Measurements from ENCODE around the gene PTPMT1.
A peak's percentile ranks its signal among the peaks of the same experiment; 100 is the strongest.
"Not testable (repeated sequence)": the region's sequence is repeated elsewhere in the genome, so short reads cannot be mapped to it uniquely, and the experiment has no call there.

The PTPMT1 gene, protein sequence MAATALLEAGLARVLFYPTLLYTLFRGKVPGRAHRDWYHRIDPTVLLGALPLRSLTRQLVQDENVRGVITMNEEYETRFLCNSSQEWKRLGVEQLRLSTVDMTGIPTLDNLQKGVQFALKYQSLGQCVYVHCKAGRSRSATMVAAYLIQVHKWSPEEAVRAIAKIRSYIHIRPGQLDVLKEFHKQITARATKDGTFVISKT

DNA sequence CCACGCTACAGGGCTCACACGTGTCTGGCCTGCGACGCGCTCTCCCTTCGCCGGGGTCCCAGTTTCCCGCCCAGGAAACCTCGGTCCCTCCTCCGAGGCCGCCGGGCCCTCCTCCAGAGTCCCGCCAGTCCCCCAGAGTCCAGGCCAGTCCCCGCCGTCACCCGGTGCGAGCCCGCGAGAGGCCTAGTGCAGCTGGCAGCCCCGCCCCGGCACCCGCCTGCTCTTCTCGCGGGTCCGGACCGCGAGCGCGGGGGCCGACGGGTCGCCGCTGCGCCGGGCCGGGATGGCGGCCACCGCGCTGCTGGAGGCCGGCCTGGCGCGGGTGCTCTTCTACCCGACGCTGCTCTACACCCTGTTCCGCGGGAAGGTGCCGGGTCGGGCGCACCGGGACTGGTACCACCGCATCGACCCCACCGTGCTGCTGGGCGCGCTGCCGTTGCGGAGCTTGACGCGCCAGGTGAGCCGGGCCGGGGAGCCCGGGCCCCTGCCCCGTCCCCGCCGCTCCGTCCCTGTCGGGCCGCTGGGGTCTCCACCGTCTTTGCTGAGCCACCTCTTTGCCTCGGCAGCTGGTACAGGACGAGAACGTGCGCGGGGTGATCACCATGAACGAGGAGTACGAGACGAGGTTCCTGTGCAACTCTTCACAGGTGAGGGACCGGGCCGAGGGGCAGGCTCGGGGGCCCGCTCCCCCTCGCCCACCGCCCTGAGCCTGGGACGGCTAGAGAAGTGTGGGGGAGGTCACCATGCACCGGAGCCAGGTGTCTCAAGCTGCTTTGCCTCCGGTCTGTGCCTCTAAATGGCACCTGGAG, at the start of gene PTPMT1:
Gene PTPMT1 (plus strand): TSS at position 260 of the 809 bp plus-strand sequence. CDS start 24 bp downstream, at position 284.
- in situ Hi-C loops (cut with HindIII; ENCODE audit: low pct_ligation_motif_present, low pct_unique_long_range_greater_than_20kb, low sequenced_read_pairs): no loop called here
- DNase-seq: peak; percentile 75

DNA sequence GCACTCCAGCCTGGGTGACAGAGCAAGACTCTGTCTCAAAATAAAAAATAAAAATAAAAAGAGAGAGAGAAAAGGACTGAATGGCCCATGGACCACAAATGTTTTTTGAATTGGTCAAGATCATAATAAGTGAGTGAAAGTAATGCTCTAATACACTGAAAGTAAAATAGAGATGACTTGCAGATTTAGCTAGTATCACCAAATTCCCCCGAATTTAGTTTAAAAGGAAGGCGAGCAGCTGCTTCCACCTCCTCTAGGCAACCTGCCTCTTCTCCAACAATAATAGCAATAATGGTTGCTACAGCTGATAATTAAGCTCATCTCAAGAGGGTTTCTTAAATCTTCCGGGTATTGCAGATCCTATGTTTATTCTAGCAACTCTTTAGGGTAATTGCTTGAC, 49.2 kb upstream of the PTPMT1 start:
- in situ Hi-C loops (cut with HindIII; ENCODE audit: low pct_ligation_motif_present, low pct_unique_long_range_greater_than_20kb, low sequenced_read_pairs): no loop called here
- no peak for DNase-seq

DNA sequence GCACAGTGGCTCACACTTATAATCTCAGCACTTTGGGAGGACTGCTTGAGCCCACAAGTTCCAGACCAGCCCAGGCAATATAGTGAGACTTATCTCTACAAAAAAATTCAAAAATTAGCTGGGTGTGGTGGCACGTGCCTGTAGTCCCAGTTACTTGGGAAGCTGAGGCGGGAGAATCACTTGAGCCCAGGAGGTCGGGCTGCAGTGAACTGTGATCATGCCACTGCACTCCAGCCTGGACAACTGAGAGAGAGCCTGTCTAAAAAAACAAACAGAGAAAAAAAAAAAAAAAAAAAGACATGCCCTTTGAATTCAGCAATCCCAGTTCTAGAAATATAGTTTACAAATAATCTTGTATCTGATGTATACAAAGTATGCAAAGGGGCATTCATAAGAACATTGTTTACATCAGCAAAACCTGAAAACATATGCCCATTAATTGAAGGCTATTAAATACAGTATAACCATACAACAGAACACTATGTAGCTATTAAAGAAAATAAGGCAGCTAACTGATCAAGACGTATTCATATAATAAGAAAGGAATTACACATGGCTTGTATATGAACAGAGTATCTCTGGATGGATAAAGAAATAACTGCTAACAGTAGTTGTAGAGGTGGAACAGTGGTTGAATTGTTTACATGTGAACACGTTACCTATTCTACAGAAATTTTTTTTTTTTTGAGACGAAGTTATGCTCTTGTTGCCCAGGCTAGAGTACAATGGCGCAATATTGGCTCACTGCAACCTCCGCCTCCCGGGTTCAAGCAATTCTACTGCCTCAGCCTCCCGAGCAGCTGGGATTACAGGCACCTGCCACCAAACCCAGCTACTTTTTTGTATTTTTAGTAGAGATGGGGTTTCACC, 48.2 kb upstream of the PTPMT1 start:
- no peak for DNase-seq
- in situ Hi-C loops (cut with HindIII; ENCODE audit: low pct_ligation_motif_present, low pct_unique_long_range_greater_than_20kb, low sequenced_read_pairs): no loop called here

DNA sequence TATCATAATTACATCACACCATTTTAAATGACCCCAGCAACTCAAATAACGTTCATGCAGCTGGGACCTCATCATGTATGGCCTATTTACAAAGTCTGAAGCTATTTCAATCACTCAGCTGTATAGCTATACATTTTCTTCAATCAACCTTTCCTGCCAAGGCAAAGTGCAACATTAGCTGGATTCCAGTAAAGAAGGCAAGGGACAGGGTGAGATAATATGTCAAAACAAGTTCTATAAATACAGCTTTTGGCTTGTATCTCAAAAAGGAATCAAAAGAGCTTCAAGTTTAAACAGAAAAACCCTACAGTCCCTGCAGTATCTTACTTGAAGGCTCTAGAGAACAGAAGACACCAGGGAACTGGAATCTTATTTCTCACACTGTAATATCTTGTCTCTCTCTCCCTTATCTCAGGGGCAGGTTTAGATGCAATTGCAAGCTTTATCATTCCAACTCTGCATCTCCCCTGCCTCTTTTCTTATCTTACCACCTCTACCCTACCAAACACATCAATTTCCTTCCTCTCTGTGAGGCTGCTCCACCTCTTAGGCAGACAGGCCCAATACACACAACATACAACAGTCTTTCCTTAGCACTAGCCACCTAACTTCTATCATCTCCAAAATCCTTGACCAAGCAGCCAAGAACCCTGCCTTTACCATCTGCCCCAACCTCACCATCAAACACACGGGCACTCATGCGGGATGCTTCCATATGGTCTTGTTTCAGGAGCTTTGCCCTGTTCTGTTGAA, 47.0 kb upstream of the PTPMT1 start:
- DNase-seq: no peak
- in situ Hi-C loops (cut with HindIII; ENCODE audit: low pct_ligation_motif_present, low pct_unique_long_range_greater_than_20kb, low sequenced_read_pairs): no loop called here

DNA sequence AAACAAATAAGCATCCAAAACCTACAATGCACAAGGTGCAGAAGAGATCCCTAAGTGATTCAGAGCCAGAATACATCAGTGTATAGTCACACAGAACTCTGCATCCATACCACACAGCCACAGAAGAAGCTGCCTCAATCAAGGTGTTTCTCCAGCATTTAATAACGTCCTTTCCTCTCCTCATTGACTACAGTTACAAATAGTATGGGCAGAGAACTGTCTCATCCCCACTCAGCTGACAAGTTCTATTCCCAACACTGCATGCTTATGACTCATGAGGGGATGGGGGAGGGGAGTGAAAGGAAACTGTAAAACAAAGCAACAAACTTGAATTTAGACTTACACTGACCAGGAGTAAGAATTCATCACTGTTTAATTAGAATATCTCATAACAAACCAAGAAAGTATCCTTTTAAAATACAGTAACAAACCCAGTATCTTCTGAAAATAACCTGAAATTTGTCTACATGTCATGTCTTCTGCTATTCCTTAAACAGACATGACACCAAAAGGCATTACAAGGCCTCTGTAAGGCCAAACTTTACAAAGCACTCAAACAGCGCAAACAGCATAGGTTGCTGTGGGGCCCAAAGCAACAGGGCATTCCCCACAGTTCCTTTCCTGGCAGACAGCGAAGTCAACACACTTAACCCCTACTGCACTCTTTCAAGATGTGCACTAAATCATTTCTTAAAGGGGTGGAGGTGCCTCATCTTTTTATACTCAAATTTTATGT, 41.7 kb upstream of the PTPMT1 start:
- DNase-seq: peak; percentile 61
- in situ Hi-C loops (cut with HindIII; ENCODE audit: low pct_ligation_motif_present, low pct_unique_long_range_greater_than_20kb, low sequenced_read_pairs): no loop called here

DNA sequence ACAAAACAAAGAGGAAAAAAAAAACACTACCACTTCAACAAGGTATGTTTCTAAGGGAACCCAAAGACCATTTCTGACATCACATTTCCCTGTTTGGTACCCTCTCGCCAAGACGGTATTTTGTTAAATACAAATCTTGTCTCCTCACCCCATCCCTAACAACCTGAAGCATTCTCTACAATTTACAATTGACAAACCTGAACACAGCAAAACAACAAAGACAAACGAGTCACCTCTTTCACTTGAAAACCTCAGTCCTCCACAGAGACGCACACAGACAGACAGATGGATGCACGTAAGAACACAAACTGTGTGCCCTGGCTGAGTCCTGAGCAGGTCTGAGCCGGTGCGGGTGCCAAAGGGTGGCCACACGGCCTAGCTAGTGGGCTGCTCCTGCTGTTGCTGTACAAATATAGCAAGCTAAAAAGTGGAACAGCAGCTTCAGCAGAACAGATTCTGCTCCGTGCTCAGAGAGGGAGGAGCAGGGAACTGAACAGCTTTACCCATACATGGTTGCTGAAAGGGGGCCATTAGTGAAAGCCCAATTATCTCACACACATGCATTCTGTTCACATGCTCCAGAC, 41.0 kb upstream of the PTPMT1 start:
- DNase-seq: no peak
- in situ Hi-C loops (cut with HindIII; ENCODE audit: low pct_ligation_motif_present, low pct_unique_long_range_greater_than_20kb, low sequenced_read_pairs): no loop called here

DNA sequence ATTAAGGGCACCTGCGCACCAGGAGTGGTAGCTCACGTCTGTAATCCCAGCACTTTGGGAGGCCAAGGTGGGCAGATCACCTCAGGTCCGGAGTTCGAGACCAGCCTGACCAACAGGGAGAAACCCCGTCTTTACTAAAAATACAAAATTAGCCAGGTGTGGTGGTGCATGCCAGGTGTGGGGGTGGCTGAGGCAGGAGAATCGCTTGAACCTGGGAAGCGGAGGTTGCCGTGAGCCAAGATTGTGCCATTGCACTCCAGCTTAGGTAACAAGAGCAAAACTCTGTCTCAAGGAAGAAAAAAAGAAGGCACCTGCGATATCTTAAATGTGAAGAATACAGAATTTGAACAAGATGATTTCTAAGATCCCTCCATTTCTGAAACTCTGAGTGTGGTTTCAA, 39.4 kb upstream of the PTPMT1 start:
- DNase-seq; in situ Hi-C loops (cut with HindIII; ENCODE audit: low pct_ligation_motif_present, low pct_unique_long_range_greater_than_20kb, low sequenced_read_pairs): not testable (repeated sequence)

DNA sequence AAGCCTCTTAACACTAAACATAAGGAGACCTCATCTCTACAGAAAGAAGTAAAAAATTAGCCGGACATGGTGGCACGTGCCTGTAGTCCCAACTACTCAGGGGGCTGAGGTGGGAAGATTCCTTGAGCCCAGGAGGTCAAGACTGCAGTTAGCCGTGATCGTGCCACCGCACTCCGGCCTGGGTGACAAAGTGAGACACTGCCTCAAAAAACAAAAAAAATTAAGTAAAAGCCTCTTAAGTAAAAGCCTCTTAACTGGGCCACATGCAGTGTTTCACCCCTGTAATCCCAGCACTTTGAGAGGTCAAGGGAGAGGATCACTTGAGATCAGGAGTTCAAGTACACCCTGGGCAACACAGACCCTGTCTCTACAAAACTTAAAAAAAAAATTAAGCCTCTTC, 38.2 kb upstream of the PTPMT1 start:
- DNase-seq: no peak
- in situ Hi-C loops (cut with HindIII; ENCODE audit: low pct_ligation_motif_present, low pct_unique_long_range_greater_than_20kb, low sequenced_read_pairs): no loop called here

DNA sequence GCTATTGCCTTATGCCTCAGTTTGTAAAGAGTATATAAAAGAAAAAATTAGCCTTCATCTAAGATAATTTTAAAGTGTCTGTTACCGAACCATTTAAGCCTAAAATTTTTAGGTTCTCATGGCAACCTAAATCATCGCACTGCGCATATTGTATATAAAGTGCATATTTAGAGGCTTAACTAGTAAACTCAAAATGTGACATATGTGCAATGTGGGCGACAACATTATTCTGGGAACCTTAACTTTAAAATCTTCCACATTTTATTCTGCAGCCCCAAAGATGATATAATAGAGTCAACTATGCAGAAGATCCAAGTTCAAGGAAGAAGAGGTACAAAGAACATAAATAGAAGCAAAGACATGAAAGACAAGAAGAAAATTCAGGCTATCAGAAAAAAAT, 35.4 kb upstream of the PTPMT1 start:
- in situ Hi-C loops (cut with HindIII; ENCODE audit: low pct_ligation_motif_present, low pct_unique_long_range_greater_than_20kb, low sequenced_read_pairs): no loop called here
- DNase-seq: no peak

DNA sequence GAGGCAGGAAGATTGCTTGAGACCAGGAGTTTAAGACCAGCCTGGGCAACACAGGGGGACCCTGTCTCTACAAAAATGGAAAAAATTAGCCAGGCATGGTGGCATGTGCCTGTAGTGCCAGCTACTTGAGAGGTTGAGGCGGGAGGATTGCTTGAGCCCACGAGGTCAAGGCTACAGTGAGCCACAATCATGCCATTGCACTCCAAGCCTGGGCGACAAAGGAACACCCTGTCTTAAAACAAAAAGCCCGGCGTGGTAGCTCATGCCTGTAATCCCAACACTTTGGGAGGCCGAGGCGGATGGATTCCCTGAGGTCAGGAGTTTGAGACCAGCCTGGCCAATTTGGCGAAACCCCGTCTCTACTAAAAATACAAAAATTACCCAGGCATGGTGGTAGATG, 34.7 kb upstream of the PTPMT1 start:
- in situ Hi-C loops (cut with HindIII; ENCODE audit: low pct_ligation_motif_present, low pct_unique_long_range_greater_than_20kb, low sequenced_read_pairs); DNase-seq: not testable (repeated sequence)

DNA sequence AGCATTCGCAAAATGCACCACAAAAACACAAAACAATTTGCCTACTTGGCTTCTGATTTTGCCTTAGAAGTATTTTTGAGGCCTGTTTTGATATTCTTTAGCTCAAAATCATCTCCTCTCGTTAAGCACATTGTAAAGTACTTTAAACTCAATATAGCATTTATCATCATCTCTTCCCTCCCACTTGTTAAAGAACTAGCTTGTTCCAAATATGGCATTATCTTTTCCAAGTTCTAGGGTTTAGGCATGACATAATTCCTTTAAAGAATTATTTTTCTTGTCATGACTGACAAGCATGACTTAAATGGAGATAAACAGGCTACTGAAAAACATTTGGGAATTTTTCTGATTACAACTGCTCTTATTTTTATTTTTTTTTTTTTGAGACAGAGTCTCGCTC, 33.7 kb upstream of the PTPMT1 start:
- DNase-seq: no peak
- in situ Hi-C loops (cut with HindIII; ENCODE audit: low pct_ligation_motif_present, low pct_unique_long_range_greater_than_20kb, low sequenced_read_pairs): no loop called here

DNA sequence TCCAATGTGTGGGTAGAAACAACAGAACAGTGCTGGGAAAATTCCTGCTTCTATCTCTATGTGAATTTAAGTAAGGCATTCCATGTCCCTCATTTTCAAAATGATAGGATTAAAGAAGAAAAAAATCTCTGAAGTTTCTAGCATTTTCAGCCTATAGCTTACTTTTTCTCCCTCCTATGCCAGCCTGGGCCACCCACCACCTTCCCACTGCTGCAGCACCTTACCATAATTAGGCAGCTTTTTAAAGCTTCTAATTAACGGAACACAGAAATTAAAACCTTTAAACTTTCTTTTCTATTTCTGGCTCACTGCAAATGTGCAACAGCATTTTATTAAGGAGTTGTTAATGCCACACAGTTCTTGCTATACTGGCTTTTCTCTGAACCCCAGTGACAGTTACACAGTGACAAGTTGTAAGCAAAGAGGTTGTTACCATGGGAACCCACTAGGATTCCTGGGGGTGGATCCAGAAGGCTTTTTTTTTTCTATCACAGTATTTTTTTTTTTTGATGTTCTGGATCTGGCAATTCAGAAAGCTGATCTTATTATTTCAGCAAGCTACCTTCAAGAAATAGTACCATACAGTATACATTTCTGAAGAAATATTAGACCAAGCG, 32.7 kb upstream of the PTPMT1 start:
- no peak for DNase-seq
- in situ Hi-C loops (cut with HindIII; ENCODE audit: low pct_ligation_motif_present, low pct_unique_long_range_greater_than_20kb, low sequenced_read_pairs): no loop called here

DNA sequence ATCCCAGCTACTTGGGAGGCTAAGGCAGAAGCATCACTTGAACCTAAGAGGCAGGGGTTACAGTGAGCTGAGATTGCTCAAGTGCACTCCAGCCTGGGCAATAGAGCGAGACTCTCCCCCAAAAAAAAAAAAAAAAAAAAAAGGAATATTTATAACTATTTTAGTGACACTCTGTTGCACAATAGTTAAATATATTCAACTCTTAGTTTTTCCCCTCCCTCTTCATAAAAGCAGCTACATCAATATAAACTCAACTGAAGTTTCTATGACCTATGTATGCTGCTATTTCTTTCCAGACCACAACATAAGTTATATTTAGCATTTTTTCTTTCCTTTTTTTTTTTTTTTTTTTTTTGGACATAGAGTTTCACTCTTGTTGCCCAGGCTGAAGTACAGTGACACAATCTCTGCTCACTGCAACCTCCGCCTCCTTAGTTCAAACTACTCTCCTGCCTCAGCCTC, 31.7 kb upstream of the PTPMT1 start:
- in situ Hi-C loops (cut with HindIII; ENCODE audit: low pct_ligation_motif_present, low pct_unique_long_range_greater_than_20kb, low sequenced_read_pairs): no loop called here
- no peak for DNase-seq

DNA sequence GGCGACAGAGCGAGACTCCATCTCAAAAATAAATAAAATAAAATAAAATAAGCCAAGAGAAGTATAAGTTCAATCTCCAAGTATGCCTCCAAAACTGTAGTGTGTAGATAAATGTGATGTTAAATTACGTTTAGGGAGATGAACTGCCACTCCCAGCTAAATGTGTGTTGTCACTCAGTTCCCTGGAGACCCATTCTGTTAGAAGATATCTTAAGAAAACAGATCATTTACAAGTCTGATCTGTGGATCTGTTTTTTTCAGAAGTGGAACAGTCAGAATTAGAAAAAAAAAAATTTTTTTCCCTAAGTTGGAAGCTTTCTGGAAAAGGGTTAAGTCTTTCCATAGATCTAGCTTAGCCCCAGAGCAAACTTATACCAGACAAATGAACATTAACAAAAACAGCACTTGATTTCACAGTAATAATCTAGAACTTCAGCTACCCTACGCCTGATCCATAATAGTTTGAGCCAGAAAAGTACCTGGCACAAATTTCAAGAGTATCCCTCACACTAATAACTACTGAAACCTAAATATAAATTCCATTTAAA, 30.6 kb upstream of the PTPMT1 start:
- DNase-seq: no peak
- in situ Hi-C loops (cut with HindIII; ENCODE audit: low pct_ligation_motif_present, low pct_unique_long_range_greater_than_20kb, low sequenced_read_pairs): no loop called here

DNA sequence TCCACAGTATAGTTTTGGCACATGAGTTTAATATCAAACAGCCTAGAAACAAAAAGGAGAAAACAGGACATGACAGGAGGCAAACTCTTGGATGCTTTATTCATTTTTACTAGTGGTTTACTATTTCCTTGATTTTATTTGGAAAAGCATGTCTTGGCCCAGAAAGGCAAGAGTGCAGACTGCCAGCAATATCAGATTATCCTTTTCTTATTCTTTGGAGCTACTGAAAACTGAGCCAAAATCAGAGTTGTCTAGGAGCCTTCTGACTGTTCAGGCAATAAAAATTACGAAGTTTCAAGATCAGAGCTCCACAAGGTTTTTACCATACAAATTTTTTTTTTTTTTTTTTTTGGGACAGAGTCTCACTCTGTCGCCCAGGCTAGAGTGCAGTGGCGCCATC, 28.5 kb upstream of the PTPMT1 start:
- in situ Hi-C loops (cut with HindIII; ENCODE audit: low pct_ligation_motif_present, low pct_unique_long_range_greater_than_20kb, low sequenced_read_pairs): no loop called here
- DNase-seq: no peak

DNA sequence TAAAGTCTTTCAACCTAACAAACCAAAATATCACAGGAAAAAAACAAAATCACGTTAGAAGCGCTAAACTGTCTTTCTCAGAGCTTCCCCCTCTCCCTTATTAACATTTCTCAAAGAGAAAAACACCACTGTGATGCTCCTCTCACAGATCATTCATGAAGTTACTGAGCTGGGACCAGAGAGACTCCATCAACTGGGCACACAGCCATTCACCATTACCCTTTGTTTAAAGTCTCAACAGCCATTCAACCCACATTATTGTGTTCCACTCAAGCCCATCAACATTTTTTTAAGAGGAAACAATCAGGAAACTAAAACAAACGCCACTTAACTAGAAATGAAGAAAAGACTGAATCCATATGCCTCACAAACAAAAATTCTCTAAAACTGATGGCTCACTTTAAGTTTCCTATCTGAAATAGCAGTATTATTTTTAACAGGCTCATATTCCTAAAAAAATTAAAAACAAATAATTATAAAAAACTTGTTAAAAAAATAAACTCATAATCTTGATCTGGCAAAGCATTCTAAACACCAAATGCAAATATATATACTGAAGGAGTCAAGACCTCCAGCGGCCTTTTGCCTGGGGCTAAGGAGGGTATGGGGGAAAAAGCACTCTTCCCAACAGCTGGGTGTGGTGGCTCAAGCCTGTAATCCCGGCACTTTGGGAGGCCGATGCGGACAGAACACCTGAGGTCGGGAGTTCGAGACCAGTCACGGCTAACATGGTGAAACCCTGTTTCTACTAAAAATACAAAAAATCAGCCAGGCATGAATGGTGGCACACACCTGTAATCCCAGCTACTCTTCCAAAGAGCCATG, 26.4 kb upstream of the PTPMT1 start:
- DNase-seq: no peak
- in situ Hi-C loops (cut with HindIII; ENCODE audit: low pct_ligation_motif_present, low pct_unique_long_range_greater_than_20kb, low sequenced_read_pairs): no loop called here
